H1 (cell line): ENCODE measurements around the gene CNBD2.

Experiments
- ASH2L ChIP-seq: fragments of 200-600, 300-600 bp; sonication (generic); IDR thresholded peaks from one replicate; pipeline ENCODE4 v1.7.1; 2017; ENCODE audit warnings: low read length
- ATF3 ChIP-seq: IDR thresholded peaks from 2 replicates; pipeline ENCODE4 v1.6.1; 2011; ENCODE audit warnings: low read depth, mild to moderate bottlenecking, low read length; ENCODE audit not compliant: insufficient read depth
- POLR2A ChIP-seq, 2 experiments: IDR thresholded peaks; 1 replicate in 1 of 2; 2 replicates in 1 of 2; pipeline ENCODE4 v1.6.1; 2011; ENCODE audit warnings: low read depth in 2 of 2, low read length in 2 of 2, mild to moderate bottlenecking in 2 of 2; ENCODE audit errors: control extremely low read depth in 1 of 2
- TAF1 ChIP-seq: IDR thresholded peaks from 2 replicates; pipeline ENCODE4 v1.6.1; 2011; ENCODE audit warnings: mild to moderate bottlenecking, low read depth, low read length
- ZNF274 ChIP-seq: IDR thresholded peaks from 2 replicates; pipeline ENCODE4 v1.7.0; 2012; ENCODE audit warnings: low read length, borderline replicate concordance; ENCODE audit errors: extremely low read depth
- TF ChIP-seq, protein P1 (sequence below), 3 experiments: IDR thresholded peaks; 1 replicate in 2 of 3; 2 replicates in 1 of 3; pipeline versions ENCODE4 v1.5.1 to v1.6.1; 2011; ENCODE audit warnings: low read length in 3 of 3, mild to moderate bottlenecking in 3 of 3, inconsistent platforms in 2 of 3, low read depth in 1 of 3, moderate library complexity in 1 of 3; ENCODE audit not compliant: insufficient read depth in 1 of 3; ENCODE audit errors: control extremely low read depth in 1 of 3
- TF ChIP-seq, protein P2 (sequence below): IDR thresholded peaks from 2 replicates; pipeline ENCODE4 v1.6.1; 2012; ENCODE audit warnings: low read length, inconsistent platforms

GRCh38 chr20:36051318-36052116, 83.1 kb downstream of the CNBD2 start:
- TF ChIP-seq, protein P1, sequence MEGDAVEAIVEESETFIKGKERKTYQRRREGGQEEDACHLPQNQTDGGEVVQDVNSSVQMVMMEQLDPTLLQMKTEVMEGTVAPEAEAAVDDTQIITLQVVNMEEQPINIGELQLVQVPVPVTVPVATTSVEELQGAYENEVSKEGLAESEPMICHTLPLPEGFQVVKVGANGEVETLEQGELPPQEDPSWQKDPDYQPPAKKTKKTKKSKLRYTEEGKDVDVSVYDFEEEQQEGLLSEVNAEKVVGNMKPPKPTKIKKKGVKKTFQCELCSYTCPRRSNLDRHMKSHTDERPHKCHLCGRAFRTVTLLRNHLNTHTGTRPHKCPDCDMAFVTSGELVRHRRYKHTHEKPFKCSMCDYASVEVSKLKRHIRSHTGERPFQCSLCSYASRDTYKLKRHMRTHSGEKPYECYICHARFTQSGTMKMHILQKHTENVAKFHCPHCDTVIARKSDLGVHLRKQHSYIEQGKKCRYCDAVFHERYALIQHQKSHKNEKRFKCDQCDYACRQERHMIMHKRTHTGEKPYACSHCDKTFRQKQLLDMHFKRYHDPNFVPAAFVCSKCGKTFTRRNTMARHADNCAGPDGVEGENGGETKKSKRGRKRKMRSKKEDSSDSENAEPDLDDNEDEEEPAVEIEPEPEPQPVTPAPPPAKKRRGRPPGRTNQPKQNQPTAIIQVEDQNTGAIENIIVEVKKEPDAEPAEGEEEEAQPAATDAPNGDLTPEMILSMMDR (IDR thresholded peaks at IDR 0.05; ENCODE audit: control extremely low read depth in 1 of 3, insufficient read depth in 1 of 3, low read depth in 1 of 3, low read length in 3 of 3), result no peak
- TF ChIP-seq TAF1 (no peak), ZNF274 (no peak), POLR2A (IDR thresholded peaks at IDR 0.05; ENCODE audit: control extremely low read depth in 1 of 2, low read depth in 2 of 2, low read length in 2 of 2) (no peak), ASH2L (no peak), ATF3 (no peak)
- TF ChIP-seq, protein P2, sequence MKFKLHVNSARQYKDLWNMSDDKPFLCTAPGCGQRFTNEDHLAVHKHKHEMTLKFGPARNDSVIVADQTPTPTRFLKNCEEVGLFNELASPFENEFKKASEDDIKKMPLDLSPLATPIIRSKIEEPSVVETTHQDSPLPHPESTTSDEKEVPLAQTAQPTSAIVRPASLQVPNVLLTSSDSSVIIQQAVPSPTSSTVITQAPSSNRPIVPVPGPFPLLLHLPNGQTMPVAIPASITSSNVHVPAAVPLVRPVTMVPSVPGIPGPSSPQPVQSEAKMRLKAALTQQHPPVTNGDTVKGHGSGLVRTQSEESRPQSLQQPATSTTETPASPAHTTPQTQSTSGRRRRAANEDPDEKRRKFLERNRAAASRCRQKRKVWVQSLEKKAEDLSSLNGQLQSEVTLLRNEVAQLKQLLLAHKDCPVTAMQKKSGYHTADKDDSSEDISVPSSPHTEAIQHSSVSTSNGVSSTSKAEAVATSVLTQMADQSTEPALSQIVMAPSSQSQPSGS, result no peak
